GM19025 (cell line): Measurements from ENCODE around the gene PLCG2.
"Not testable (repeated sequence)": the region's sequence is repeated elsewhere in the genome, so short reads cannot be mapped to it uniquely, and the experiment has no call there.

ENCODE experiments used
- ATAC-seq: cut with Tn5 transposase; IDR thresholded peaks from one replicate; pipeline ENCODE4 v1.9.1; 2021; ENCODE audit warnings: mild to moderate bottlenecking, low read depth, moderate library complexity; ENCODE audit not compliant: unreplicated experiment

The PLCG2 gene

GRCh38 chr16:81752876-81753227, 26.2 kb upstream of the PLCG2 start:
- ATAC-seq = no peak

GRCh38 chr16:81754858-81755257, 24.2 kb upstream of the PLCG2 start:
- no peak for ATAC-seq

DNA sequence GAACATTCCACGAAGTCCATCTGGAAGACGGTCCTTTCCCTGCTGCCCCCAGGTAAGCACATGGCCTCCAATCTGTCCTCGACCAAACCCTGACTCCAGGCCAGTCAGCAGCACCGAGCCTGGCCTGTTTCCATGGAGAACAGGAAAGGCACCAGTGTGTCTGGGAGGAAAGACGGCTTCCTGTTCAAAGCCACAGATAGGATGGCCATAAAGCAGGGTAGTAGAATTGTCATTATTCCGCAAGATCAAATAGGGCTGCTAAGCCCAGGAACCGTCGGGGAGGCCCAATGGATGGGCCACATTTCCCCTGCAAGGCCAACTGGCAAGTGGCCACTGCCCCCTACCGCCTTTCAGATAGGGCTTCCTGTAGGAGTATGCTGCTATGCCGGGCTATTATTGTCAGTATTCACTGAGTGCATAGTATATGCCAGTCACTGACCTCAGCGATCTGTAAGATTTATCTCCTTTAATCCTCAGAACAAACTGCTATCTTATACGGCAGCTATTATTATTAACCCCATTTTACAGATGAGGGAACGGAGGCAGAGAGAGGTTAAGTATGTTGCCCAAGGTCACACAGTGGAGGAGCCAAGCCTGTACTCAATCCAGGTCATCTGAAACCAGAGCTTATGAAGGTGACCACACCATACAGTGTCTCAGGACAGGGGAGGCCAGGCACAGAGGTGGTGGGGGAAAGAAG, 23.0 kb upstream of the PLCG2 start:
- no peak for ATAC-seq

- ATAC-seq = no peak
Measured at GRCh38 chr16:81756615-81757356, 22.3 kb upstream of the PLCG2 start.

- ATAC-seq = no peak
Measured at GRCh38 chr16:81758376-81758775, 20.7 kb upstream of the PLCG2 start.

- not testable (repeated sequence) for ATAC-seq
Measured at GRCh38 chr16:81762322-81762721, 16.8 kb upstream of the PLCG2 start.

GRCh38 chr16:81765111-81765919, 13.8 kb upstream of the PLCG2 start:
- ATAC-seq = no peak

GRCh38 chr16:81765969-81766368, 13.1 kb upstream of the PLCG2 start:
- ATAC-seq = no peak

DNA sequence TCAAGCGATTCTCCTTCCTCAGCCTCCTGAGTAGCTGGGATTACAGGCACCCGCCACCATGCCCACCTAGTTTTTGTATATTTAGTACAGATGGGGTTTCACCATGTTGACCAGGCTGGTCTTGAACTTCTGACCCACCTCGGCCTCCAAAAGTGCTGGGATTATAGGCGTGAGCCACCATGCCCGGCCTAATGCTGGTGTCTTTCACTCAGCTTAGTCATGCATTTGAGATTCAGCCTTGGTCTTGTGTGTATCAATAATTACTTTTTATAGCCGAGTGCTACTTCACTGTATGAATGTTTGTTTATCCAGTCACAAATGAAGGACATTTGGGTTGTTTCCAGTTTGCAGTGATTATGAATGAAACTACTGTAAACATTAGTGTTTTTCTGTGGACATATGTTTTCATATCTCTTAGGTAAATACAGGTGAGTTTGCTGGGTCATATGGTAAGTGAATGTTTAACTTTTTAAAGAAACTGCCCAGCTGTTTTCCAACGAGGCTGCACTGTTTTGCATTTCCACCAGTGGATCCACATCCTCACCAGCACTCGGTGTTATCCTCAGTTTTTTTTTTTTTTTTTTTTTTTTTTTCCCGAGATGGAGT, 11.0 kb upstream of the PLCG2 start:
- no peak for ATAC-seq

- ATAC-seq = no peak
Measured at GRCh38 chr16:81770008-81770407, 9.1 kb upstream of the PLCG2 start.

- no peak for ATAC-seq
Measured at GRCh38 chr16:81774348-81774747, 4.7 kb upstream of the PLCG2 start.

GRCh38 chr16:81775570-81775969, 3.5 kb upstream of the PLCG2 start:
- ATAC-seq = no peak

DNA sequence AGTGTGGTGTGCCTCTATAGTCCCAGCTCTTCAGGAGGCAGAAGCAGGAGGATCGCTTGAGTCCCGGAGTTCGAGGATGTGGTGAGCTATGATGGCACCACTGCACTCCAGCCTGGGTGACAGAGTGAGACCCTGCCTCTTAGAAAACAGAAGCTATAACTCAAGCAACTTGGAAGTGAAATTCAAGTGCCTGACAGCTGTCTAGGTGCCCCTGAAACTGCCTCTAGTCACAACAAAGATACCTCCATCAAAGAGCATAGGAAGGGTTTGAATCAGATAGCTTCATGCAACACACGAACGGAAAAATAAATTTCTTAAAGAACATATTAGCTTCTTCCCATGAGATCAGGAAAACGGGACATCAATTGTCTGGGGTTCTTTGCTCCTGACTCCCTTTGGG, 860 bp upstream of the PLCG2 start:
- ATAC-seq = no peak

- peak; percentile 11 for ATAC-seq
Measured at GRCh38 chr16:81779536-81780320, 637 bp downstream of the PLCG2 start.

GRCh38 chr16:81780350-81780749, 1.3 kb downstream of the PLCG2 start:
- no peak for ATAC-seq

DNA sequence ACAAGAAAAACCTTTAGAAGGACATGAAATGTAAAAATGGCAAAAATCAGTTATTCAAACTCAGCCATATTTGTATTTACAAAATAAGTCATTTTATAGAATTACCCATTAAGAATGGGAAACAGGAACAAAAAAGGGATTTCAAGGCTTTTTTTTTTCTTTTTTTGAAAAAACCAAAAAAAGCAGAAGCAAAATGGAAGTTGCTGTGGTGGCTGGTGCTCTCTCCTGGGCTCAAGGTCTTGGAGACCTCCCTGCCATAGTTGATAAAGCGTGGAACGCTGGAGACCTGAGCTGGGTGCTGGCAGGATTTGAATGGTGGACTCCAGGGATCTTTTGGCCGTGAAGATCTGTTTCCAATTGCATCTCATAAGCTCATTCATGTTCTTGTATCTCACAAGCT, 3.1 kb downstream of the PLCG2 start:
- no peak for ATAC-seq

- no peak for ATAC-seq
Measured at GRCh38 chr16:81784072-81784795, 5.1 kb downstream of the PLCG2 start.

DNA sequence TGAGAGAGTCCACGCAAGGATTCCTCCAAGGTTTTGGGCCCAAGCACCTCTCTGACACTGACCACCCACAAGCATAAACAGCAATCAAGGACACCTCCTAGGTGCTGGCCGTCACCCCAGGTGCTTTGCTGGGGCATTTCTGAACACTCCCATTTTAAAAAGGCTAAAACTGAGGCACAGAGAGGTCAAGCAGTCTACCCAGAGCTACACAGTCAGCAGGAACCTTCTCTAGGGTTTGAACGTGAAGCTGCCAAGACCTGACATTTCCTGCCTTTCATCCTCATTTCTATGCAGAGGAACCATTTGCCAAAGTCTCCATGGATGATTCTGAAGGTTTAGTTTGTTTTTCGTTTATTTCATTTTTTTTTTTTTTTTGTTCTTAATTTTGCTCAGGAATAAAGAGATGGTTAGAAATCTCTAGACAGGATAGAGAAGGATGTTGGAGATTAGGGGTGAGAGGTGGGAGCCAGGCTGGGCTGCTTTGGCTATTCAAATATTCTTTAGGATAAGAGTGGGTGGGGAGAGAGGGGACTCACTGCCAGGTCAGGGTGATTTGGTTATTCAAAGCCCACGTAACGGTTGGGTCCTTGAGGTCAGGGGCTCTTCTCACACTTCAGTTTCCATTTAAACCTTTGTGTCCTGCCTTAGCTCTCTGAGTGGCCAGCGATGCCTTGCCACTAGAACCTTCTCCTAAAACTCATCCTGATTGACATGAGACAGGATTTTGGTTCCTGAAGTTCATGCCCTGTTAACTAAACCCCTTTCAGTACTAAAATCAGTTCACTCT, 6.2 kb downstream of the PLCG2 start:
- ATAC-seq = no peak

GRCh38 chr16:81786321-81786720, 7.2 kb downstream of the PLCG2 start:
- ATAC-seq = no peak
